LNCAP (cell line): ENCODE results near the gene PSMD1.

Experiments
- TF ChIP-seq, protein P1 (sequence below): fragments of 450-650 bp; IDR thresholded peaks from 2 replicates; pipeline ENCODE4 v1.5.1; 2017; ENCODE audit warnings: mild to moderate bottlenecking

The PSMD1 gene

DNA sequence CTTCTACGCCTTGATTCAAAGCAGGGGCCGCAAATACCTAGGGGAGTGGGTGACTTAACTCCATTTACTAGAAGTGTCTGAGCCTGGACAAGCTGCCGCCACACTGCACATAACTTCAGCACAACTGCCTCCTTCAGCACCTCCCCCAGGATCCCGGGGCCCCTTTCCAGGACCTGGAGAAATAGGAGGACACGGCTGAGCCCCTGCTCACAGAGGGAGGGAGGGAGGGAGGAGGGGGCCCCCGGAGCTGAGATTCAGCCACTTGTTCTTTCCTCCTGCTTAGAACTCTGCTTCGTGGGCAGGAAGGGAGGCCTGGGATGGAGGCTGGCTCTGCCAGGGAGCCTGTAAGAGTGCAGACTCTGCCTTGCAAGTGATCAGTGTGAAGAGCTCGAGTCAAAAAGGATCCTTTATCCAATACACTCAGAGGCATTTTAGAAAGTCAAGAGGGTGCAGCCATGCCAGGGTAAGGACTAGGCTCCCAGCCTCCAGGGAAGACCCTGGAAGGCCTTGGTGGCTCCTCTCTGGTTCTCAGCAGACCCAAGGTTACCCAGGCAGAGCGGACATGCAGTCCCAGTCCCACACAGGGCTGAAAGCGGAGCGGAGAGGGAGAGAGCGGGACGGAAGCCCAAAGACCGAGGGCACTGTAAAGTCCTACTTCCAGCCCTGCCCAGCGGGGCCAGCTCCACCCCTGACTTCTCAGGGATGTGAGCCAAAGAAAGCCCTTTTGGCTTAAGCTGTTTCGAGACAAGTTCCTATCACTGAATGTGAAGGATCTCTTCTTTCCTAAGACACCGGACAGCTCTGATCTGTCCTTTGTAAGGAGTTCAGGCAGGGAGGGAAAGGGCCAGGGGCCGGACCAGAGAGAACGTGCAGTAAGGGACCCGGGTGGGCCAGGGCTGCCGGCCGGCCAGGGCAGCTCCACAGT, 133.2 kb downstream of the PSMD1 start:
- TF ChIP-seq, protein P1, sequence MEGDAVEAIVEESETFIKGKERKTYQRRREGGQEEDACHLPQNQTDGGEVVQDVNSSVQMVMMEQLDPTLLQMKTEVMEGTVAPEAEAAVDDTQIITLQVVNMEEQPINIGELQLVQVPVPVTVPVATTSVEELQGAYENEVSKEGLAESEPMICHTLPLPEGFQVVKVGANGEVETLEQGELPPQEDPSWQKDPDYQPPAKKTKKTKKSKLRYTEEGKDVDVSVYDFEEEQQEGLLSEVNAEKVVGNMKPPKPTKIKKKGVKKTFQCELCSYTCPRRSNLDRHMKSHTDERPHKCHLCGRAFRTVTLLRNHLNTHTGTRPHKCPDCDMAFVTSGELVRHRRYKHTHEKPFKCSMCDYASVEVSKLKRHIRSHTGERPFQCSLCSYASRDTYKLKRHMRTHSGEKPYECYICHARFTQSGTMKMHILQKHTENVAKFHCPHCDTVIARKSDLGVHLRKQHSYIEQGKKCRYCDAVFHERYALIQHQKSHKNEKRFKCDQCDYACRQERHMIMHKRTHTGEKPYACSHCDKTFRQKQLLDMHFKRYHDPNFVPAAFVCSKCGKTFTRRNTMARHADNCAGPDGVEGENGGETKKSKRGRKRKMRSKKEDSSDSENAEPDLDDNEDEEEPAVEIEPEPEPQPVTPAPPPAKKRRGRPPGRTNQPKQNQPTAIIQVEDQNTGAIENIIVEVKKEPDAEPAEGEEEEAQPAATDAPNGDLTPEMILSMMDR: no peak

DNA sequence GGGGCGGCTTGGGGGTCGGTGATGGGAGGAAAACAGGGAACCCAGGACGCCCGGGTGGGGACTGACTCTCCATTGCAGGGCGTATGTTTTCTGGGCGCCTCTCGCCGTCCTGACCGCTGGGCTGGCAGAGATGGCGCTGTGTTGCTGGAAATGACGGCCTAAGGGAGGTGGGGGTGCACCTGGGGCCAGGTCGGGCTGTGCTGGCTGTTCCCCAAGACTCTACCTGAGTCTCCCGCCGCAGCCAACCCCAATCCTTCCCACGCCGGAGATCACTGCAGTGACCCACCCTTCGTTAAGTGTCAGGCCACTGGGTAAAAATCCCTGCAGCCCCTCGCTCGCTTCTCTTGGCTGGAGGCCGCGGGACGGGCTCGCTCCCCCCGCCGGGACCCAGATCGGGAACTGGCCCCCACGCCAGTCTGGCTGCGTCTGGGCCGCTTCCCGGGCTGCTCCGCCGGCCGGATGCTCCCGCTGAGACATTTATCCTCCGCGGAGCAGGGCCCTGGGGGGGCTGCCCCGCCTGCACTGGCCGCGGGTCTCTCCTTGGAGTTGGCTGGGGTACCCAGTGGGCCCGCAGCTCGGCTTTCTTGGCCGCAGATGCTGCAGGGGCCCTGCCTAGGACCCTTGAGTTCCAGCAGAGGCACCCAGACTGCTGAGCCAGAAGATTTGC, 134.0 kb downstream of the PSMD1 start:
- TF ChIP-seq, protein P1: no peak

DNA sequence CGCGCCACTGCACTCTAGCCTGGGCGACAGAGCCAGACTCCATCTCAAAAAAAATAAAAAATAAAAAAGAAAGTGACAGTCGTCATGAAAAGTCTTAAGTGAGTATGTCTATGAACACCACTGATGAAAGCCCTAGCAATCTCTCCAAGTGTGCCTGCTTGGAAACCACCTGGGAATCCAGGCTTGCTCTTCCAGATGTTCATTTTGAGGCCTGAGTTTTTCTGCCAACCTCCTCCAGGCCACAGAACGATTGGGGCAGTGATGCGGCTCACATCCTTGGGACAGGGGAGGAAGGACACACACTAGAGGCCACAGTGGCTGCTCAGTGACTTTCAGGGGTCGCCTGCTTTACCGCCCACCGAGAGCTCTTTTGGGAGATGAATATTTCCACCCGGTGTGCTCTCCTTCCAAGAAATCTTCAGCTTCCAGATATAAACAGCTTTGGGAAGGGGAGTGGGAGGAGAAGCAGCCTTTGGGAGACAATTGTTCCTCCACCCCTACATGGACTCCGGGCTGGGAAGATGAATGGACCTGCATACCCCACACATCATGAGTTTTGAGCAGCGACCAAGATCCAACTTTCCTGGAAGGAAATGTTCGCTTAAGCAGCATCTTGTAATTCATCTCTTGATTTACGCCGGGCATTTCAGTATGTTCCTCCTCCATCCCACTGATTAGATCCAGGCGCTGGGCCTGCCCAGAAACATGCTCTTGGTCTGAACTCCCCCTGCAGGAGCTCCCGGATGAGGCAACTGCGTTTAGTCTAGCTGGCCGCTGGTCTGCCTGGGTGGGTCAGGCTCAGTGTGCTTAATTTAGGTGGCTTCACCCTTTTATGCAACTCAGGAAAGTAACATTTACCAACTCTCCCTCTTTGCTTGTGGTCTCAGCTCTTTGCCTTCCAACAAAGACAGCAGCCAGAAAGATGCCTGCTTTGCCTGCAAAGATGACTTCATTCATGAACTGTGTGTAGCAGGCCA, 135.5 kb downstream of the PSMD1 start:
- TF ChIP-seq, protein P1: no peak

DNA sequence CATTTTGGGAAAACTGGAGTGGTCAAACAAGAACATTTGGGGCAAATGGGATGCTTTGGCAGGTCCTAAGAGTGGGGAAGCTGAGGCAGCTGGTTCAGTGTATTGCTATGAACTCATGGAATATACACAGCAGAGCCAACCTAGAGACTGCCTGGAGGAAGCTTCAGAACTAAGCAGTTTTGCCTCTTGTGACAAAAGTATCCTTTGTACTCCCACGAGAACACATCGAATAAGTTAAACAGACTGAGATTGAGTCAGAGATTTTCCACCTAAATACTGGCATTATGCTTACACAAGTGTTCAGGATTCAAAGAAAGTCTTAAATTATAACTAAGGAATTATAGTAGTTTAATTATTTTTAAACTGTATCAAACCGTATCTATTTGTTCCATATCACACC, 136.5 kb downstream of the PSMD1 start:
- TF ChIP-seq, protein P1: no peak

DNA sequence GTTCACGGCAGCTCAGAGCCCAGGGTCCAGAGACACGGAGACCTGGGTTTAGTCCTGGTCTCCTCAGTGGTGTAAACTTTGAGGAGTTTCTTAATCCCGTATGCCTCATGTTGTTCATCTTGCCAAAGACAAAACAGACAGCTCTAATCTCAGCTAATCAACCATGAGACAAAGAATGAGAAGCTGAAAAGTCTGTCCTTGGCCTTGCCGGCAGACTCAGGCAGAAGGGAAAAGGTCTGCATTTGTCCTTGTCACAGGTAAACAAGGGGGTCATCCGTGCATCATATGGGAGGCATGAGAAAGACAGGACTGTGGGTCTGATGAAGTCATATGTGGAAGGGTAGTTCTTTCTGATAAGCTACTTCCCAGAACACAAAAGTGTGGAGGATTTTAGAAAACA, 139.9 kb downstream of the PSMD1 start:
- TF ChIP-seq, protein P1: no peak

DNA sequence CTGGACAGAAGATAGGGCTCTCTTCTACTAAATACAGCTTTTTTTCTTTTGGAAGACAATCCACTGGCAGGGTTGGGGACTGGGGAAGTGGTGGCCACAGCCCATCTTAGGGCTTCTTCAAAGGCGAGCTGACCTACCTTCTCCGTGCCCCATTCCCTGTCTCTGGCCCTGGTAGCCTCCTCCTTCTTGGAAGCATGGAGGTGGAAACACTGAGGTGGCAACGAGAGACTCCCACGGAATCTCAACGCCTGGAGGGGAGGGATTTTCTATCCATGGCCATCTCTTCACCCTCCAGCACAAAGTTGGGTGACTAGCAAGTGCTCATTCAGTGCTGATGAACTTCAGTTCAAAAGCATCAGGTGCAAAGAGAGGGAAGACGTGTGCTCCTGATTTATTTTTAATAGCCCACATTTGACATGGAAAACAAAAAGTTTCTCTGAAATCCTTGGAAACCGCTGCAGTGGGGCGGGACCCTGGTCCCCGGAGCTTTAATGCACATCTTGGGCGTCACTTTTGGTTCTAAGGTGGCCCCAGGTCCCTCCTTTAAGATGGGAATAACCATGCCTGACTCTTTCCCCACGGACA, 141.1 kb downstream of the PSMD1 start:
- TF ChIP-seq, protein P1: no peak
